ENCODE results near the gene TP53I11. TPM values are rescaled to one million over a fixed set of nuclear protein-coding genes. Genes with fewer than 3 reads are reported as not detected.

The TP53I11 gene
- total RNA-seq (10 to 100 TPM; 24.0 to 75.0 (median 39.4) TPM), polyA plus RNA-seq (10 to 100 TPM; 34.9 to 91.3 TPM)
- long read RNA-seq, donor 1, partial matches to known transcripts = 0 of 34 reads
- long read RNA-seq, donor 1, other reads (novel, unspliced or antisense) = 34 of 34 reads
- long read RNA-seq, donor 2, partial matches to known transcripts = 3 of 120 reads
- long read RNA-seq, donor 2, other reads (novel, unspliced or antisense) = 114 of 120 reads
- long read RNA-seq, donor 3, partial matches to known transcripts = 3 of 77 reads
- long read RNA-seq, donor 3, other reads (novel, unspliced or antisense) = 71 of 77 reads

GRCh38 chr11:44950625-44951476, at the start of gene TP53I11:
TP53I11 (minus strand) TSS chr11:44950883; CDS start chr11:44938335, 12,548 bp downstream.
- no peaks in the 10 kb centered on the region for H3K9me3 ChIP-seq

GRCh38 chr11:44999068-44999467, 48.4 kb upstream of the TP53I11 start:
- intact Hi-C loops (cut with DNase I) = no loop called here
- ATAC-seq = no peak
- 88 to 92% (median 91%) methylated on average over 2 of the region's 2 CpGs for WGBS, 4 donors
- Histone ChIP-seq H3K27ac (no peak overlapping the region), H3K4me3 (no peak overlapping the region), H3K36me3 (no peaks in the 10 kb centered on the region), H3K27me3 (no peaks in the 10 kb centered on the region), H3K4me1 (peaks cover 0 to 17% (median 1%) of the 10 kb centered on the region in 12 donors), H3K9me3 (no peaks in the 10 kb centered on the region)
- no peak for DNase-seq
- TF ChIP-seq CTCF (IDR thresholded peaks at IDR 0.05) = no peak
- TF ChIP-seq POLR2A (IDR thresholded peaks at IDR 0.05) = no peak

More at GRCh38 chr11:44950625-44951476, at the start of gene TP53I11:
- Histone ChIP-seq H3K27me3 (no peaks in the 10 kb centered on the region), H3K4me1 (peaks cover 0 to 68% (median 44%) of the 10 kb centered on the region in 12 donors), H3K36me3 (no peaks in the 10 kb centered on the region), H3K4me3 (peak within 1 kb of the TSS; percentile 47 to 97 (median 88)), H3K27ac (peak within 1 kb of the TSS; percentile 63 to 91 (median 84))
- peak; percentile 89 to 94 (median 91) for DNase-seq
- TF ChIP-seq CTCF (IDR thresholded peaks at IDR 0.05) = peak; percentile 61 to 96 (median 90)
- peak in 1 of 2 donors; percentile 92 for TF ChIP-seq POLR2A (IDR thresholded peaks at IDR 0.05)
- WGBS, 4 donors = 7 to 85% (median 10%) methylated on average over 3 to 83 of the region's 83 CpGs
- intact Hi-C loops (cut with DNase I) = loop anchor here in 3 of 10 donors (5.0 kb wide), 3 partner anchors 71 to 386 kb away; no protein-coding TSS in a partner anchor
- ATAC-seq = peak; percentile 69 to 91 (median 83)

DNA sequence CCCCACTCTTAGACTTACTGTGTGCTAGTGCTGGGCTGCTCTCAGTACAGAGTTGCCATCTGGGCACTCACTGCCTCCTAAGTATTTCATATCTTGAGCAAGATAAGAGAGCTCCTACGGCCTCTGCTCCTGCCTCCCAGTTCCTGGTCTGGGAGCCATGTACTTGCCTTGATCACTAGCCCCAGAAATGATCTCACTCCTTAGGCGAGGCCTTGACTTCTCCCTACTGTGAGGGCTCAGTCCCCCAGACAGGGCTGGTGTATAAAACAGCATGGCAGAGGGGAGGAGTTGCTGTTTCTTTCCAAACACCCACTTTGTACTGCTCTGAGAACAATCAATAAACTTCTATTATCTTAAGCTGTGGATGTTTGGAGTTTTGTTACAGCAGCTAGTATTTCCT, 47.4 kb upstream of the TP53I11 start:
- intact Hi-C loops (cut with DNase I) = no loop called here
- DNase-seq = no peak
- Histone ChIP-seq H3K4me3 (no peak overlapping the region), H3K4me1 (peaks cover 0 to 19% (median 1%) of the 10 kb centered on the region in 12 donors), H3K27me3 (no peaks in the 10 kb centered on the region), H3K36me3 (no peaks in the 10 kb centered on the region), H3K9me3 (no peaks in the 10 kb centered on the region), H3K27ac (no peak overlapping the region)
- TF ChIP-seq POLR2A (IDR thresholded peaks at IDR 0.05) = no peak
- TF ChIP-seq CTCF (IDR thresholded peaks at IDR 0.05) = no peak
- 60 to 74% (median 73%) methylated on average over 2 of the region's 2 CpGs for WGBS, 4 donors
- ATAC-seq = no peak

GRCh38 chr11:44997566-44997965, 46.9 kb upstream of the TP53I11 start:
- H3K4me3 ChIP-seq = no peak overlapping the region
- H3K9me3 ChIP-seq = no peaks in the 10 kb centered on the region
- H3K27ac ChIP-seq = no peak overlapping the region
- H3K27me3 ChIP-seq = no peaks in the 10 kb centered on the region
- no peaks in the 10 kb centered on the region for H3K36me3 ChIP-seq
- H3K4me1 ChIP-seq = peaks cover 0 to 19% (median 1%) of the 10 kb centered on the region in 12 donors
- TF ChIP-seq POLR2A (IDR thresholded peaks at IDR 0.05) (no peak), CTCF (IDR thresholded peaks at IDR 0.05) (no peak)
- WGBS, 4 donors = 38 to 61% (median 47%) methylated on average over 5 of the region's 5 CpGs
- intact Hi-C loops (cut with DNase I) = no loop called here
- no peak for DNase-seq
- no peak for ATAC-seq
